Measurements from ENCODE around the gene SMARCE1. TPM values are rescaled to one million over a fixed set of nuclear protein-coding genes. Genes with fewer than 3 reads are reported as not detected.

SMARCE1 gene
- total and polyA plus RNA-seq, 7 donors: 49.6 to 64.7 (median 59.9) TPM

DNA sequence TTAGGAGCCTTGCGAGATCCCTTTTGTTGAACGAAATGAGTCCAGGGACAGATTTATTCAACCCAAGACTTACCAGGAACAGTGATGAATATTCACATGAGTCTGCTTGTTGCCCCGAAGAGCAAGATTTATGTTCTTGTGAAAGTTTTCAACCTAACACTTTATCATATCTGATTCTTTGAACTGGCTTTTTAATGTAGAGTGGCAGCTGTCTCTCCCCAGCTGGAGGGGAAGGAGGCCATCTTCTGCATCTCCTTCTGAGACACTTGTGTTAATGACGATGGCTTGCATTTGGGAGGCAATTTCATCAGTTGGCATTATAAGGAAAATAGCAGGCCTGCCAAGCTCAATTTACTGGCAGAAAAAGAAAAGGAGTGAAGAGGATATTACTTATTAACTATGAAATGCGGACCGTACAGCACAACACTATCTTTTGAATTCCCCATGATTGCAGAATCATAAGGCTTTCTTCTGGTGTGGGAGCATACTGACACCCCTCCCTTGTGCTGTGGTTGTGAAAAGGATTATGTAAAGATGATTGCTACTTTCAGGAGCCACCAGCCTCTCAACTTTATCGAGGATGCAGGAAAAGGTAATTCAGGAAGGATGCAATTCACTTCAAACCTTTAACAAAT is 35.7 kb downstream of the SMARCE1 start:
- no peak for DNase-seq
- H3K27me3 ChIP-seq (ENCODE audit: insufficient read depth in 3 of 3, low read length in 2 of 3): peaks cover 0 to 14% (median 3%) of the 10 kb centered on the region in 3 donors

DNA sequence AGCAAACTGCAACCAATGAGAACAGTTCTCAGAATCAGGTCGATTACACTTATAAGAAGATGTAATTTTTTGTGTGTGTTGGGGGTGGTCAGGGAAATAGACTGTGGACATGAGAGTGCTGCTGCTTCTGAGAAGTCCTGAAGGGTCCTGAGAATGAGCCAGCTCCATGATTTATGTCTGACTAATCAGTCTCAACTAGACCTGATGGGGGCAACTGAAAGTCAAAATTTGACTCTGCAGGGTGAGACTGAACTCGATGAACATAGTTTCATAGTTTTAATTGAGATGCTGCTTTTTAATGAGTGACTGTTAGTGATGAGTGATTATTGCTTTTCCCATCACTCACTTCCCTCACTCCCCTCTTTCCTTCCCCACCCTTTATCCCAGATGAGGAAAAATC is 37.3 kb downstream of the SMARCE1 start:
- Histone ChIP-seq H3K27ac (no peak overlapping the region), H3K4me1 (no peaks in the 10 kb centered on the region), H3K36me3 (ENCODE audit: insufficient read depth in 1 of 2, low read depth in 1 of 2) (no peaks in the 10 kb centered on the region), H3K4me3 (no peak overlapping the region), H3K27me3 (ENCODE audit: insufficient read depth in 3 of 3, low read length in 2 of 3) (peaks cover 0 to 9% (median 0%) of the 10 kb centered on the region in 3 donors), H3K9me3 (no peaks in the 10 kb centered on the region)
- DNase-seq: no peak
- no peak for ATAC-seq
- 64 to 73% (median 65%) methylated on average over 2 of the region's 2 CpGs for WGBS, 3 donors
- TF ChIP-seq, protein P1, sequence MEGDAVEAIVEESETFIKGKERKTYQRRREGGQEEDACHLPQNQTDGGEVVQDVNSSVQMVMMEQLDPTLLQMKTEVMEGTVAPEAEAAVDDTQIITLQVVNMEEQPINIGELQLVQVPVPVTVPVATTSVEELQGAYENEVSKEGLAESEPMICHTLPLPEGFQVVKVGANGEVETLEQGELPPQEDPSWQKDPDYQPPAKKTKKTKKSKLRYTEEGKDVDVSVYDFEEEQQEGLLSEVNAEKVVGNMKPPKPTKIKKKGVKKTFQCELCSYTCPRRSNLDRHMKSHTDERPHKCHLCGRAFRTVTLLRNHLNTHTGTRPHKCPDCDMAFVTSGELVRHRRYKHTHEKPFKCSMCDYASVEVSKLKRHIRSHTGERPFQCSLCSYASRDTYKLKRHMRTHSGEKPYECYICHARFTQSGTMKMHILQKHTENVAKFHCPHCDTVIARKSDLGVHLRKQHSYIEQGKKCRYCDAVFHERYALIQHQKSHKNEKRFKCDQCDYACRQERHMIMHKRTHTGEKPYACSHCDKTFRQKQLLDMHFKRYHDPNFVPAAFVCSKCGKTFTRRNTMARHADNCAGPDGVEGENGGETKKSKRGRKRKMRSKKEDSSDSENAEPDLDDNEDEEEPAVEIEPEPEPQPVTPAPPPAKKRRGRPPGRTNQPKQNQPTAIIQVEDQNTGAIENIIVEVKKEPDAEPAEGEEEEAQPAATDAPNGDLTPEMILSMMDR (IDR thresholded peaks at IDR 0.05): no peak
- intact Hi-C loops (cut with DNase I): no loop called here

More for the DNA sequence above, 35.7 kb downstream of the SMARCE1 start:
- no peaks in the 10 kb centered on the region for H3K9me3 ChIP-seq
- TF ChIP-seq, protein P1 (IDR thresholded peaks at IDR 0.05): no peak
- ATAC-seq: no peak
- no peaks in the 10 kb centered on the region for H3K36me3 ChIP-seq (ENCODE audit: insufficient read depth in 1 of 2, low read depth in 1 of 2)
- intact Hi-C loops (cut with DNase I): no loop called here
- H3K27ac ChIP-seq: no peak overlapping the region
- no peaks in the 10 kb centered on the region for H3K4me1 ChIP-seq
- 58 to 64% (median 64%) methylated on average over 7 of the region's 7 CpGs for WGBS, 3 donors
- no peak overlapping the region for H3K4me3 ChIP-seq

DNA sequence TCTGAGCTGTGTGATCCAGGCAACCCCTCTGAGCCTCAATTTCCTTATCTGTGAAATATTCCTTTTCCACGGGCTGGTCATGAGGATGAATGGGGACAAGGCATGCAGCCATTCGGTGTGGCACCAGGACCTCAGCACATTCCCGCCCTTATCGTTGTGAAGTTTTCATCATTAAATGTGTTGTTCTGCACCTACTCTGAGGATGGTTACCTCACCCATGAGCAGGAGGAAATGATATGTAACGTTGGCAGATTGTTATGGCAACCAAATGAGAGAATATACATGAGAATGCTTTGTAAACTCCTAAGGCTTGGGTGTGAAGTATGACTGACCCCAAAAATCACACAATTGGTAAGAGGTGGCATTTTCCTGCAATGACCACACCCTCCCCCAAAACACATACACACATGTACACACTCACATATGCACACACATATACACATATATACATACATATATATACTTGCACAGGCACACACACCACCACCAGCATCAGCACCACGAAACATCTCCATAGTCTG is 39.5 kb downstream of the SMARCE1 start:
- 71 to 79% (median 75%) methylated on average over 6 of the region's 6 CpGs for WGBS, 3 donors
- H3K27ac ChIP-seq: no peak overlapping the region

DNA sequence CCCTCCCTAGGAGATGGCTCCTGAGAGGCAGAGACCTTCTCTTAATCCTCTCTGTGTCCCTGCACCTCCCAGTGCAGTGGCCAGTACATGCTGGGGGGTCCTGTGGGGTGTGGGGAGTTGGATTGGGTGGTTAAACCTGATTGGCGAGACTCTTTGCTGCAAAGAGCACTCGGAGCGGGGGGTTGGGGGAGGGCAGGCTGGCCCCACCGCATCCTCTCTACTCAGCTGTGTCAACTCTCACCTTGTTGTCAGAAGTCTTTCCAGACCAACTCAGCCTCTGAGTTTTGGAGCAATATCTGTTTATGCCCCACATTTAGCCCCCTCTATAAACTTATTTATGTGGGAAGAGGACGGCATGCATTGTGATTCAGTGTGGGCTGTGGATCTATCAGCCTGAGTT is 40.0 kb downstream of the SMARCE1 start:
- H3K36me3 ChIP-seq (ENCODE audit: insufficient read depth in 1 of 2, low read depth in 1 of 2): no peaks in the 10 kb centered on the region
- no peak for ATAC-seq
- TF ChIP-seq, protein P1 (IDR thresholded peaks at IDR 0.05): no peak
- H3K4me3 ChIP-seq: no peak overlapping the region
- no peak for DNase-seq
- H3K4me1 ChIP-seq: no peaks in the 10 kb centered on the region
- WGBS, 3 donors: 58 to 59% (median 59%) methylated on average over 5 of the region's 5 CpGs
- H3K27ac ChIP-seq: no peak overlapping the region
- intact Hi-C loops (cut with DNase I): no loop called here
- no peaks in the 10 kb centered on the region for H3K27me3 ChIP-seq (ENCODE audit: insufficient read depth in 3 of 3, low read length in 2 of 3)
- H3K9me3 ChIP-seq: no peaks in the 10 kb centered on the region

More for the DNA sequence above, 39.5 kb downstream of the SMARCE1 start:
- Histone ChIP-seq H3K4me1 (no peaks in the 10 kb centered on the region), H3K9me3 (no peaks in the 10 kb centered on the region), H3K36me3 (ENCODE audit: insufficient read depth in 1 of 2, low read depth in 1 of 2) (no peaks in the 10 kb centered on the region), H3K27me3 (ENCODE audit: insufficient read depth in 3 of 3, low read length in 2 of 3) (no peaks in the 10 kb centered on the region), H3K4me3 (no peak overlapping the region)
- intact Hi-C loops (cut with DNase I): no loop called here
- TF ChIP-seq, protein P1 (IDR thresholded peaks at IDR 0.05): no peak
- no peak for ATAC-seq
- DNase-seq: no peak

All from psoas muscle (tissue), 8 donors.